Measurements from ENCODE around the gene MSH6. TPM values are rescaled to one million over a fixed set of nuclear protein-coding genes. Genes with fewer than 3 reads are reported as not detected.
A peak's percentile ranks its signal among the peaks of the same experiment; 100 is the strongest.

Gene MSH6
- total RNA-seq, 1 donor: 46.2 TPM

DNA sequence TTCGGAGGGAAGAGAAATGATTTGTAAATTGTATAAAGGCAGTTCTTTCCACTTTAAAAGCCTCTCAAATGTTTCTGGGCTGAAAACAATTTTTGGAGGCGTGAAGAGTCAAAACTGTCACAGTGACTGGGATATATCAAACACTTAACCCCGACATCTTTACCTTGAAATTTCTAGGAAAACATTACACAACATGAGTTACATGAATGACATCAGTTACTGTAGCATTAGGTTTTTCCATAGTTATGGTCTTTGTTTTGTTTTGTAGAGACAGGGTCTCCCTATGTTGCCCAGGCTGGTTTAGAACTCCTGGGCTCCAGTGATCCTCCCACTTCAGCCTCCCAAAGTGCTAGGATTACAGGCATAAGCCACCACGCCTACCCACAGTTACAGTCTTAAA is 25.7 kb downstream of the MSH6 start:
- TF ChIP-seq, protein P1, sequence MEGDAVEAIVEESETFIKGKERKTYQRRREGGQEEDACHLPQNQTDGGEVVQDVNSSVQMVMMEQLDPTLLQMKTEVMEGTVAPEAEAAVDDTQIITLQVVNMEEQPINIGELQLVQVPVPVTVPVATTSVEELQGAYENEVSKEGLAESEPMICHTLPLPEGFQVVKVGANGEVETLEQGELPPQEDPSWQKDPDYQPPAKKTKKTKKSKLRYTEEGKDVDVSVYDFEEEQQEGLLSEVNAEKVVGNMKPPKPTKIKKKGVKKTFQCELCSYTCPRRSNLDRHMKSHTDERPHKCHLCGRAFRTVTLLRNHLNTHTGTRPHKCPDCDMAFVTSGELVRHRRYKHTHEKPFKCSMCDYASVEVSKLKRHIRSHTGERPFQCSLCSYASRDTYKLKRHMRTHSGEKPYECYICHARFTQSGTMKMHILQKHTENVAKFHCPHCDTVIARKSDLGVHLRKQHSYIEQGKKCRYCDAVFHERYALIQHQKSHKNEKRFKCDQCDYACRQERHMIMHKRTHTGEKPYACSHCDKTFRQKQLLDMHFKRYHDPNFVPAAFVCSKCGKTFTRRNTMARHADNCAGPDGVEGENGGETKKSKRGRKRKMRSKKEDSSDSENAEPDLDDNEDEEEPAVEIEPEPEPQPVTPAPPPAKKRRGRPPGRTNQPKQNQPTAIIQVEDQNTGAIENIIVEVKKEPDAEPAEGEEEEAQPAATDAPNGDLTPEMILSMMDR (IDR thresholded peaks at IDR 0.05; ENCODE audit: insufficient read depth, low read depth, low read length): no peak
- no peak overlapping the region for H3K4me3 ChIP-seq (ENCODE audit: low read depth, low read length)
- no peak for DNase-seq (ENCODE audit: low read depth)

DNA sequence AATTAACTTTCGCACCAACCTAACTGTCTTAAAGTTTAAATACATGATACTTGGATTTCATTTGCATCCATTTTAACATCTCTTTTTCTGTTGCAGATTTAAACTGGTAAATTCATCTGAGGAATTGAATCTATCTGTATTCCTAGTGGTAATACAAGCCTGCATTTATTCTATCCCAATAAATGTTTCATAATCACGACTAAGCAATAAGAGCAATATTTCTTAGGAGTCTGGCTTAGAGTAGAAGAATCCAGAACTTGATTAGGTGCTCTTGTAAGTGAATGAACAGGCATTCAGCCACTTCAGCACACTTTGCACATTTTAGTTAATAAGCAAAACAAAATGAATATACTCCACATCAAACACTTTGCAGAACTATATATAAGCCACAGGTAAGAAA is 27.0 kb downstream of the MSH6 start:
- H3K4me3 ChIP-seq (ENCODE audit: low read depth, low read length): no peak overlapping the region
- TF ChIP-seq, protein P1 (IDR thresholded peaks at IDR 0.05; ENCODE audit: insufficient read depth, low read depth, low read length): no peak
- no peak for DNase-seq (ENCODE audit: low read depth)

DNA sequence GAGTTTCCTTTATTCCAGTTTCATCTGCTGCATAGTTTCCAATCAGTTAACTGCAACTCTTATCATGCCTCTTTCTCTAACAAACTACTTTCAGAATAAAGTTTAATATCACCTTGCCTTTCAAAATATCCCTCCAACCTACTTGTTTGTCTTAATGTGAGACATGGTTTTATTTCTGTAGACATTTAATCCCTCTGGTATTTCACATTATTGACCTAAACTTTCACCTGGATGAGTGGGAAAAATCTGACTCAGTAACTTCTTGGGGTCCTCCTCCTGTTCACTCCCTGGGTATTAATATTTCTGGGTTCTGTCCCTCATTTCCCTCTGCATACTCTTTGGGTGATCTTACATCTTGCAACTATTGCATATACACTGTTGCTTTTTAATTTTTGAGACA is 27.9 kb downstream of the MSH6 start:
- DNase-seq (ENCODE audit: low read depth): no peak
- TF ChIP-seq, protein P1 (IDR thresholded peaks at IDR 0.05; ENCODE audit: insufficient read depth, low read depth, low read length): no peak
- H3K4me3 ChIP-seq (ENCODE audit: low read depth, low read length): no peak overlapping the region

DNA sequence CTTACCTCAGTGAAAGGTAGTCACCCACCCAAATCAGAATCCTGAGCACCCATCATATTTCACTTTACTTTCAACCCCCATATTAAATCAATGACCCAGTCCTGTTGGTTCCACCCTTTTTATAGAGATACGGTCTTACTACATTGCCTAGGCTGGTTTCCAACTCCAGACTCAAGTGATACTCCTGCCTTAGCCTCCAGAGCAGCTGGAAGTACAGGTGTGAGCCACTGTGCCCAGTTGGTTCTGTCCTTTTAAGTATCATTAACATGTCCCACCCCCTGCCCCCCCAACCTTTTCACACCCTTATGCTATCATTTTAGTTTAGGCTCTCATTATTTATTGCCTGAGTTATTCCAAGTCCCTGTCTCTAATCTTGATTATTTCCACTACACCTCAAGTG is 28.7 kb downstream of the MSH6 start:
- TF ChIP-seq, protein P1 (IDR thresholded peaks at IDR 0.05; ENCODE audit: insufficient read depth, low read depth, low read length): no peak
- no peak for DNase-seq (ENCODE audit: low read depth)
- no peak overlapping the region for H3K4me3 ChIP-seq (ENCODE audit: low read depth, low read length)

DNA sequence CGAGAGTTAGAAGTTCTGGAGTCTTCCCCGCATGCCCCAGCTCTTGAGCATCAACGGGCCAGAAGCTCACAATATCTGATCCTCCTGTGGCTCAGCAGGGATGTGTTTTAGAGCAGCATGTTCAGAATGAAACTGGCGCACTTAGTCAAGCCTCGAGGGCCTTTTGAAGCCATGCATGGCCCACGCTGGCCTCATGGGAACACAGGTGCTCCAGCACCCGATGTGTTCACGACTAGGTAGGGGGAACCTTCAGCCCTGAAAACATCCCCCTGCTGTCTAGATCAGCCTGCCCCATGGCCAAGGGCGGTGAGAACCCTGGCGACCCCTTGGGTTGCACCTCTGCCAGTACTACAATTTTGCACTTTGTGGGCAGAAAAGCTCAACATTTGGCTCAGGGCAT is 32.8 kb downstream of the MSH6 start:
- no peak for DNase-seq (ENCODE audit: low read depth)
- TF ChIP-seq, protein P1 (IDR thresholded peaks at IDR 0.05; ENCODE audit: insufficient read depth, low read depth, low read length): no peak

DNA sequence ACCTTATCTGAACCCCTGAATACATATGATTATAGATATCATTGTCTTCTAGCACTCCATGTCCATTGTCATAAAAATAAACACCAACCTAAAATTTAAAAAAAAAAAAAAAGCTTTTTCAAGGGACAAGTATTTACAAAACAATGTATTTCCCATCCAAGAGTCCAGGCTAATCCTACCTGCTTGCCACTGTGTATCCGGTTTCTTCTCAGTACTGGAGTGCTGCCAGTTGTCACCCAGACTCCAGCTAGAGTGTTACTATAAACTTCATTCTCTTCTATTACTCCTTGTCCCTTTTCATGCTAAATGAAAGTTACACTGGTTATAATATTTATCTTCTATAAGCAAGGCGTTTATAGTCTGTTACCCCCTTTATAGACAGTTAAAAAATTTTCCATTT is 35.8 kb downstream of the MSH6 start:
- TF ChIP-seq, protein P1 (IDR thresholded peaks at IDR 0.05; ENCODE audit: insufficient read depth, low read depth, low read length): no peak
- H3K4me3 ChIP-seq (ENCODE audit: low read depth, low read length): no peak overlapping the region
- no peak for DNase-seq (ENCODE audit: low read depth)

More for the DNA sequence above, 32.8 kb downstream of the MSH6 start:
- no peak overlapping the region for H3K4me3 ChIP-seq (ENCODE audit: low read depth, low read length)

DNA sequence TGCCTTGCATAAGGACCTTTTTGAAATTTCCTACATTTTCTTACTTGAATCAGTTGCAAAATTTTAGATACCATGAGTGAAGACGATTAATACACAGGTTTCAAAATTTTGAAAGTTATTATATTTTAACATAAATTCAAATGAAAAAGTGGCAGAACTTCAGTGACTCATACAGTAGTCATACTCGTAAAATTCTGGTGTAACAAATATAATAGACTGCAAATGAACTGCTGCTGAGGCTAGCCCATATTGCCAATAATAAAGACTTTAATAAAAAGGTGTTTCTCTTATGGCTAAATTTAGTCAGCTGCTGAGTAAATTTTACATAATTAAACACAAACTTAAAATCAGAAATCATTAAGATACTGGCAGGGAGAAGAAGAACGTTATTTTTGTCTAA is 36.9 kb downstream of the MSH6 start:
- DNase-seq (ENCODE audit: low read depth): peak; percentile 21
- H3K4me3 ChIP-seq (ENCODE audit: low read depth, low read length): no peak overlapping the region
- TF ChIP-seq, protein P1 (IDR thresholded peaks at IDR 0.05; ENCODE audit: insufficient read depth, low read depth, low read length): no peak

All from fibroblast of villous mesenchyme (primary cell).